Caco-2 (cell line): Measurements from ENCODE around the gene TRMT61A. TPM values are rescaled to one million over a fixed set of nuclear protein-coding genes. Genes with fewer than 3 reads are reported as not detected.

Experiments used
- BruUV-seq: library from RNA; stranded (reverse); fragments of 400-500 nt; replicated peaks from 2 replicates; lab custom pipeline; 2021; lab: Mats Ljungman, UMichigan
- CTCF ChIA-PET: fragments of 300-600 bp; sonication (Branson Sonifier 250); formaldehyde crosslinking; loops from one replicate; lab custom pipeline; 2022; ENCODE audit warnings: antibody characterized with exemption; lab: Charles Lee
- POLR2A ChIA-PET: fragments of 300-600 bp; sonication (Branson Sonifier 250); formaldehyde crosslinking; loops from one replicate; lab custom pipeline; 2022; ENCODE audit warnings: antibody characterized with exemption; lab: Charles Lee
- DNase-seq, 2 experiments: peaks; one replicate each; pipeline versions ENCODE4 v3.0.0 to v3.0.0-alpha.2; 2020 to 2022
- H3K27me3 ChIP-seq: replicated peaks from 2 replicates; pipeline ENCODE4 v1.6.0; 2011; ENCODE audit warnings: low read length; ENCODE audit not compliant: control insufficient read depth, insufficient read depth
- H3K36me3 ChIP-seq: 2 replicates; pipeline ENCODE4 v1.5.1; 2011; ENCODE audit warnings: low read length; ENCODE audit not compliant: control insufficient read depth, insufficient read depth
- H3K4me1 ChIP-seq: fragments of 250-450 bp; sonication (Bioruptor Pico); 2 replicates; pipeline ENCODE4 v1.5.1; 2020; ENCODE audit warnings: mild to moderate bottlenecking
- H3K4me3 ChIP-seq: 2 replicates; pipeline ENCODE4 v1.5.1; 2011; ENCODE audit warnings: low read depth, mild to moderate bottlenecking, control low read depth, low read length
- H3K9me3 ChIP-seq: fragments of 250-450 bp; sonication (Bioruptor Pico); 2 replicates; pipeline ENCODE4 v1.5.1; 2020; ENCODE audit warnings: mild to moderate bottlenecking, moderate library complexity
- H3K27ac Mint-ChIP-seq: one replicate; pipeline ENCODE4 v1.8.0; 2022; ENCODE audit warnings: mixed read lengths; ENCODE audit not compliant: unreplicated experiment
- H3K27me3 Mint-ChIP-seq: one replicate; pipeline ENCODE4 v1.8.0; 2022; ENCODE audit warnings: mixed read lengths; ENCODE audit not compliant: insufficient read depth, unreplicated experiment
- H3K36me3 Mint-ChIP-seq: one replicate; pipeline ENCODE4 v1.8.0; 2022; ENCODE audit warnings: mild to moderate bottlenecking, mixed read lengths; ENCODE audit not compliant: insufficient read depth, unreplicated experiment
- H3K4me1 Mint-ChIP-seq: one replicate; pipeline ENCODE4 v1.8.0; 2022; ENCODE audit warnings: low read depth, mixed read lengths; ENCODE audit not compliant: unreplicated experiment
- H3K4me3 Mint-ChIP-seq: one replicate; pipeline ENCODE4 v1.8.0; 2022; ENCODE audit warnings: mild to moderate bottlenecking, moderate library complexity, mixed read lengths; ENCODE audit not compliant: unreplicated experiment
- H3K9me3 Mint-ChIP-seq: one replicate; pipeline ENCODE4 v1.8.0; 2022; ENCODE audit warnings: mixed read lengths; ENCODE audit not compliant: unreplicated experiment
- CTCF ChIP-seq, 2 experiments: fragments of 200-600 bp in 1 of 2; IDR thresholded peaks; 1 replicate in 1 of 2; 2 replicates in 1 of 2; pipeline versions ENCODE4 v1.5.1 to v1.8.0; 2011 to 2022; ENCODE audit warnings: antibody characterized with exemption in 1 of 2, control low read depth in 1 of 2, inconsistent platforms in 1 of 2, low read depth in 1 of 2, low read length in 1 of 2, mild to moderate bottlenecking in 1 of 2, moderate library complexity in 1 of 2; ENCODE audit not compliant: insufficient read depth in 1 of 2, severe bottlenecking in 1 of 2, unreplicated experiment in 1 of 2
- intact Hi-C: fragments of 100-400 bp; cut with micrococcal nuclease; formaldehyde crosslinking; loops from one replicate; pipeline ENCODE4 v1.10.0; 2022; ENCODE audit not compliant: unreplicated experiment
- total RNA-seq: library from RNA; stranded (reverse); gene quantifications from 2 replicates; pipeline ENCODE4 v1.2.3, GENCODE V29; 2022

Gene TRMT61A
- total RNA-seq, 1 experiment from 2014 or later: 22.3 TPM

GRCh38 chr14:103539056-103539825, 10.2 kb downstream of the TRMT61A start:
- POLR2A ChIA-PET: interaction anchor here (0.7 kb wide), 1 partner anchor 1476 kb away, joined by 4 read pairs; no protein-coding TSS in a partner anchor
- H3K36me3 Mint-ChIP-seq: peaks cover 16% of the 10 kb centered on the region
- H3K9me3 Mint-ChIP-seq: no peaks in the 10 kb centered on the region
- H3K4me1 Mint-ChIP-seq: no peaks in the 10 kb centered on the region
- peak overlapping the region; percentile 42 for H3K27ac Mint-ChIP-seq
- peak in 1 of 2 experiments; percentile 3 for TF ChIP-seq CTCF (IDR thresholded peaks at IDR 0.05; ENCODE audit: insufficient read depth in 1 of 2, low read depth in 1 of 2, low read length in 1 of 2, severe bottlenecking in 1 of 2, unreplicated experiment in 1 of 2)
- CTCF ChIA-PET: interaction anchor here (0.8 to 1.6 kb wide), 3 partner anchors 11 to 21 kb away, joined by 3 to 9 read pairs (median 3); partner anchors contain the start of gene TRMT61A
- intact Hi-C loops: no loop called here
- no peaks in the 10 kb centered on the region for H3K27me3 Mint-ChIP-seq
- H3K4me3 ChIP-seq: no peak overlapping the region
- DNase-seq: no peak
- H3K9me3 ChIP-seq: no peaks in the 10 kb centered on the region
- H3K4me1 ChIP-seq: peaks cover 6% of the 10 kb centered on the region
- H3K27me3 ChIP-seq: no peaks in the 10 kb centered on the region
- H3K4me3 Mint-ChIP-seq: no peak overlapping the region
- BruUV-seq: no TSS peak
- no peaks in the 10 kb centered on the region; the same call in 1 of the 2 replicates for H3K36me3 ChIP-seq

- BruUV-seq: no TSS peak
- H3K9me3 ChIP-seq: no peaks in the 10 kb centered on the region
- no peaks in the 10 kb centered on the region for H3K36me3 ChIP-seq
- Mint-ChIP-seq H3K27ac (peak overlapping the region; percentile 42), H3K4me1 (no peaks in the 10 kb centered on the region), H3K9me3 (no peaks in the 10 kb centered on the region), H3K36me3 (peaks cover 16% of the 10 kb centered on the region), H3K27me3 (no peaks in the 10 kb centered on the region), H3K4me3 (no peak overlapping the region)
- DNase-seq: no peak
- H3K4me1 ChIP-seq: peaks cover 6% of the 10 kb centered on the region
- H3K4me3 ChIP-seq: no peak overlapping the region
- no peaks in the 10 kb centered on the region for H3K27me3 ChIP-seq
- intact Hi-C loops: no loop called here
- TF ChIP-seq CTCF (IDR thresholded peaks at IDR 0.05; ENCODE audit: insufficient read depth in 1 of 2, low read depth in 1 of 2, low read length in 1 of 2, severe bottlenecking in 1 of 2, unreplicated experiment in 1 of 2): no peak
- ChIA-PET POLR2A (no interaction called here), CTCF (interaction anchor here (1.6 kb wide), 1 partner anchor 22 kb away, joined by 9 read pairs; no protein-coding TSS in a partner anchor)
Measured at GRCh38 chr14:103540821-103541708, 12.1 kb downstream of the TRMT61A start.
